IMR-90 (cell line): ENCODE results near the gene ZDHHC18. TPM values are rescaled to one million over a fixed set of nuclear protein-coding genes. Genes with fewer than 3 reads are reported as not detected.

ENCODE experiments used
- ATAC-seq: fragments of 200-7000 bp; cut with Tn5 transposase; 2 replicates; pipeline ENCODE4 v1.9.1; 2020; ENCODE audit warnings: low read depth, mild to moderate bottlenecking, moderate library complexity
- BruUV-seq: library from RNA; stranded (reverse); fragments of 400-500 nt; replicated peaks from 2 replicates; lab custom pipeline; 2021; lab: Mats Ljungman, UMichigan
- CTCF ChIA-PET: fragments of 300-600 bp; formaldehyde crosslinking; extraction: SDS; loops from one replicate; lab custom pipeline; 2021; ENCODE audit warnings: antibody characterized with exemption; lab: Yijun Ruan, JAX
- POLR2A ChIA-PET: fragments of 300-600 bp; sonication (Branson Sonifier 250); formaldehyde crosslinking; loops from one replicate; lab custom pipeline; 2022; ENCODE audit warnings: antibody characterized with exemption; ENCODE audit not compliant: unreplicated experiment; lab: Charles Lee
- DNase-seq: peaks from one replicate; pipeline ENCODE4 v3.0.0; 2013
- H2AFZ ChIP-seq: replicated peaks from 2 replicates; pipeline ENCODE3; 2013; ENCODE audit warnings: low read length, mild to moderate bottlenecking; ENCODE audit not compliant: poor library complexity
- H2AK5ac ChIP-seq: 2 replicates; pipeline ENCODE4 v1.6.1; 2013; ENCODE audit warnings: low read depth, low read length, inconsistent platforms
- H2AK9ac ChIP-seq: replicated peaks from 2 replicates; pipeline ENCODE3; 2013; ENCODE audit warnings: mild to moderate bottlenecking, low read depth, low read length, moderate library complexity; ENCODE audit not compliant: poor library complexity
- H2BK120ac ChIP-seq: 2 replicates; pipeline ENCODE4 v1.6.1; 2013; ENCODE audit warnings: low read depth, low read length, inconsistent platforms
- H2BK15ac ChIP-seq: 3 replicates; pipeline ENCODE4 v1.6.1; 2013; ENCODE audit warnings: low read depth, low read length, inconsistent platforms
- H2BK20ac ChIP-seq: 2 replicates; pipeline ENCODE4 v1.6.1; 2013; ENCODE audit warnings: low read depth, mild to moderate bottlenecking, inconsistent platforms, low read length, moderate library complexity
- H2BK5ac ChIP-seq: 2 replicates; pipeline ENCODE4 v1.6.1; 2013; ENCODE audit warnings: mild to moderate bottlenecking, low read depth, low read length, inconsistent platforms; ENCODE audit not compliant: poor library complexity, severe bottlenecking
- H3K14ac ChIP-seq: replicated peaks from 2 replicates; pipeline ENCODE4 v1.6.1; 2013; ENCODE audit warnings: low read depth, low read length, inconsistent platforms
- H3K18ac ChIP-seq: 2 replicates; pipeline ENCODE4 v1.6.1; 2013; ENCODE audit warnings: low read depth, low read length, control low read depth
- H3K23ac ChIP-seq: 2 replicates; pipeline ENCODE4 v1.6.1; 2013; ENCODE audit warnings: low read depth, low read length, inconsistent platforms
- H3K27ac ChIP-seq: 2 replicates; pipeline ENCODE4 v1.5.1; 2013; ENCODE audit warnings: mild to moderate bottlenecking, control low read depth, low read length; ENCODE audit not compliant: insufficient read depth
- H3K27me3 ChIP-seq: 2 replicates; pipeline ENCODE4 v1.6.1; 2013; ENCODE audit warnings: low read length; ENCODE audit not compliant: control insufficient read depth, insufficient read depth
- H3K36me3 ChIP-seq: 2 replicates; pipeline ENCODE4 v1.6.1; 2013; ENCODE audit warnings: low read length, mixed read lengths; ENCODE audit not compliant: control insufficient read depth, insufficient read depth
- H3K4ac ChIP-seq: 2 replicates; pipeline ENCODE4 v1.6.1; 2013; ENCODE audit warnings: low read depth, low read length, inconsistent platforms
- H3K4me1 ChIP-seq: 2 replicates; pipeline ENCODE4 v1.6.1; 2013; ENCODE audit warnings: low read length, mixed read lengths; ENCODE audit not compliant: control insufficient read depth, insufficient read depth
- H3K4me2 ChIP-seq: 2 replicates; pipeline ENCODE4 v1.6.1; 2013; ENCODE audit warnings: low read depth, mild to moderate bottlenecking, control low read depth, low read length, moderate library complexity
- H3K4me3 ChIP-seq: 2 replicates; pipeline ENCODE4 v1.5.1; 2013; ENCODE audit warnings: low read depth, mild to moderate bottlenecking, control low read depth, low read length, moderate library complexity; ENCODE audit not compliant: insufficient read depth
- H3K56ac ChIP-seq: 2 replicates; pipeline ENCODE4 v1.6.1; 2013; ENCODE audit warnings: low read length, inconsistent platforms; ENCODE audit not compliant: insufficient read depth; ENCODE audit errors: extremely low read depth
- H3K79me1 ChIP-seq, 2 experiments: 2 replicates each; pipeline ENCODE4 v1.6.1; 2013; ENCODE audit warnings: low read length in 2 of 2, inconsistent platforms in 1 of 2, low read depth in 1 of 2
- H3K9ac ChIP-seq: 2 replicates; pipeline ENCODE4 v1.6.1; 2013; ENCODE audit warnings: low read depth, low read length, control low read depth
- H3K9me1 ChIP-seq: 2 replicates; pipeline ENCODE4 v1.6.1; 2013; ENCODE audit warnings: low read length, inconsistent platforms; ENCODE audit not compliant: insufficient read depth
- H3K9me3 ChIP-seq: 2 replicates; pipeline ENCODE4 v1.6.1; 2013; ENCODE audit warnings: low read length; ENCODE audit not compliant: control insufficient read depth, insufficient read depth
- H4K20me1 ChIP-seq: 2 replicates; pipeline ENCODE4 v1.6.1; 2013; ENCODE audit warnings: low read length, inconsistent platforms; ENCODE audit not compliant: insufficient read depth
- H4K5ac ChIP-seq: 2 replicates; pipeline ENCODE4 v1.6.1; 2013; ENCODE audit warnings: mild to moderate bottlenecking, low read depth, low read length, control low read depth
- H4K8ac ChIP-seq, 2 experiments: 2 replicates each; pipeline ENCODE4 v1.6.1; 2013; ENCODE audit warnings: low read depth in 2 of 2, low read length in 2 of 2, control low read depth in 1 of 2, inconsistent platforms in 1 of 2
- H4K91ac ChIP-seq: 2 replicates; pipeline ENCODE4 v1.6.1; 2013; ENCODE audit warnings: low read depth, low read length, inconsistent platforms; ENCODE audit not compliant: insufficient read depth
- CEBPB ChIP-seq: IDR thresholded peaks from 2 replicates; pipeline ENCODE4 v1.6.1; 2012; ENCODE audit warnings: low read depth, low read length, improper control_type of control experiment
- FOS ChIP-seq: fragments of 150-350 bp; IDR thresholded peaks from 2 replicates; pipeline ENCODE4 v1.6.1; 2016; ENCODE audit warnings: low read depth, low read length
- MAFK ChIP-seq: IDR thresholded peaks from 2 replicates; pipeline ENCODE4 v1.6.1; 2012; ENCODE audit warnings: low read depth, low read length, improper control_type of control experiment
- MXI1 ChIP-seq: IDR thresholded peaks from 2 replicates; pipeline ENCODE4 v1.6.1; 2012; ENCODE audit warnings: low read depth, mild to moderate bottlenecking, low read length, moderate library complexity, borderline replicate concordance
- NFE2L2 ChIP-seq: fragments of 150-350 bp; IDR thresholded peaks from 2 replicates; pipeline ENCODE4 v1.6.1; 2016; ENCODE audit warnings: low read depth, mild to moderate bottlenecking, low read length
- POLR2A ChIP-seq: IDR thresholded peaks from 2 replicates; pipeline ENCODE4 v1.6.1; 2012; ENCODE audit warnings: mild to moderate bottlenecking, low read depth, low read length
- RAD21 ChIP-seq: IDR thresholded peaks from 2 replicates; pipeline ENCODE4 v1.6.1; 2012; ENCODE audit warnings: low read length, improper control_type of control experiment
- RCOR1 ChIP-seq: IDR thresholded peaks from 2 replicates; pipeline ENCODE4 v1.6.1; 2012; ENCODE audit warnings: mild to moderate bottlenecking, low read length, improper control_type of control experiment; ENCODE audit not compliant: insufficient replicate concordance
- RFX5 ChIP-seq: IDR thresholded peaks from 2 replicates; pipeline ENCODE4 v1.8.0; 2012; ENCODE audit warnings: low read depth, mild to moderate bottlenecking, low read length, moderate library complexity
- SMC3 ChIP-seq: fragments of 150-350 bp; IDR thresholded peaks from 2 replicates; pipeline ENCODE4 v1.6.1; 2016; ENCODE audit warnings: low read depth, mild to moderate bottlenecking, antibody characterized with exemption, low read length, moderate library complexity
- WGBS, 2 experiments: methylation state at CpG; one replicate each; pipeline versions ENCODE4 v1.1.5 to v1.1.7; 2013; ENCODE audit warnings: missing lambda C conversion rate in 2 of 2; ENCODE audit not compliant: insufficient read length in 1 of 2; ENCODE audit errors: extremely low coverage in 2 of 2; 5-methylcytosine and 5-hydroxymethylcytosine counted together
- dilution Hi-C: fragments of 300-500 bp; cut with HindIII; formaldehyde crosslinking; loops from one replicate; pipeline ENCODE4 v1.14.3; 2018; ENCODE audit warnings: low sequenced_read_pairs; ENCODE audit not compliant: unreplicated experiment
- in situ Hi-C: fragments of 300-500 bp; cut with MboI; formaldehyde crosslinking; loops from 3 replicates; pipeline ENCODE4 v1.14.3; 2019; ENCODE audit warnings: low sequenced_read_pairs, inconsistent platforms, mixed read lengths
- intact Hi-C: fragments of 100-400 bp; cut with micrococcal nuclease; formaldehyde crosslinking; loops from 2 replicates; pipeline ENCODE4 v1.10.0; 2022
- polyA plus RNA-seq, 3 experiments: library from polyadenylated mRNA; depleted of rRNA; stranded (reverse); fragments of >200 nt; gene quantifications; 2 replicates each; pipeline ENCODE4 v1.2.3, GENCODE V29; 2012; ENCODE audit warnings: low replicate concordance in 1 of 3
- total RNA-seq: library from RNA; depleted of rRNA; stranded (reverse); fragments of >200 nt; gene quantifications from 2 replicates; pipeline ENCODE4 v1.2.3, GENCODE V29; 2012
- TF ChIP-seq, protein P1 (sequence below): fragments of 150-350 bp; IDR thresholded peaks from 2 replicates; pipeline ENCODE4 v1.6.1; 2017; ENCODE audit warnings: mild to moderate bottlenecking, antibody characterized with exemption, low read length, low read depth
- TF ChIP-seq, protein P2 (sequence below): fragments of 150-350 bp; IDR thresholded peaks from 2 replicates; pipeline ENCODE4 v1.6.1; 2016; ENCODE audit warnings: low read depth, mild to moderate bottlenecking, low read length, moderate library complexity, borderline replicate concordance
- TF ChIP-seq, protein P3 (sequence below): conservative IDR thresholded peaks from 2 replicates; pipeline ENCODE4 v1.5.1; 2012; ENCODE audit warnings: mild to moderate bottlenecking, low read depth, low read length, improper control_type of control experiment

The ZDHHC18 gene
- total and polyA plus RNA-seq, 2 of the 4 experiments (the other 2 are of a cell fraction) = 12.5 to 37.0 TPM

DNA sequence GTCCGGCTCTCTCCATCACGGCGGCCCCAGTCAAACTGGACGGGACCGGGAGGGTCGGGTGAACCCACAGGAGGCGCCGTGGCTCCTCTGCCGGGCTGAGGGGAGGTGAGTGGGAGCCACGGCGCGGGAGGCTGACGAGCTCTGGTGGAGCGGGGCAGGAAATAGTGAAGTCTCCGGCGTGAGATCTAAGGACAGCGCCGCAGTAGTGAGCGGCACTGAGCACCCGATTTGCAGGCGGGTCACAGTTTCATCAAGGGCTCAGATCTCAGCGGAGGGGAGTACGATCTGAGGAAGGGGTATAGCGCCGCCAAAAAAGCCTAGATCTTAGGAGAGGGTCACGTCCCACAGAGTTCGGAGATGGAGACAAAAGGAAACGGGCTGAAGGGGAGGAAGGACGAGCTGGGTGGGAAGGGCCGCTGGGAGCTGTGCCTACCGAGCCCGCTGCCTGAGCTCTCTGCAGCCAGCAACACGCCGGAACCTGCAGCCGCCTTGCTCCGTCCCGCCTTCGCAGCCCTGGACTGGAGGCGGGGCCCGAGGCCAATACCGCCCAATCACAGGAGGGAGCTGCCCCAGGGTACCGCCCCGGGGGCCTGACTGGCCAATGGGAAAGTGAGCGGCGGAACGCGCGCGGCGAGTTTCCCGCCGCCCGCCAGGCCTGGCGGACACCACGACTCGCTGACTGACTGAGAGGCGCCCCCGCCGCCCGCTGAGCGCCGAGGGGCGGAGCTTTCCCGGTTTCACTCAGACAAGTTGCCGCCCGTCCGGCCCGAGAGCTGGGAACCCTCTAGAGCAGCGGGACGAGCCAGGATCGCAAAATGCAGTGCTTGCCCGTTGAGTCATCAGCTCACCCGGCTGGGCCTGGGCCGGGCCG is 38.4 kb downstream of the ZDHHC18 start:
- Histone ChIP-seq H4K8ac (peak overlapping the region; percentile 100), H3K36me3 (no peaks in the 10 kb centered on the region), H3K9me1 (peaks cover 12% of the 10 kb centered on the region), H2BK20ac (no peak overlapping the region), H2AK9ac (peak overlapping the region; percentile 97), H4K5ac (no peak overlapping the region), H3K18ac (no peak overlapping the region), H3K4me2 (peak overlapping the region; percentile 93), H3K4me1 (peaks cover 4% of the 10 kb centered on the region), H3K4me3 (peak overlapping the region; percentile 62), H2BK15ac (peak overlapping the region; percentile 100; the same call in 2 of the 3 replicates), H3K56ac (peak overlapping the region; percentile 88), H2BK120ac (peak overlapping the region; percentile 41), H3K27me3 (no peaks in the 10 kb centered on the region), H3K9ac (peak overlapping the region; percentile 94), H2BK5ac (peak overlapping the region; percentile 94), H3K27ac (peak overlapping the region; percentile 100), H3K9me3 (no peaks in the 10 kb centered on the region), H3K79me1 (0 out of 4 replicates have a peak, but pooled peaks cover 0 to 3% of the 10 kb centered on the region in 2 experiments), H2AK5ac (peak overlapping the region; percentile 74; the same call in 1 of the 2 replicates), H2AFZ (peak overlapping the region; percentile 98), H3K4ac (peak overlapping the region; percentile 77), H3K23ac (peak overlapping the region; percentile 74; the same call in 1 of the 2 replicates), H3K14ac (peak overlapping the region; percentile 72), H4K20me1 (no peaks in the 10 kb centered on the region), H4K91ac (peak overlapping the region; percentile 80)
- dilution Hi-C loops (no loop called here), in situ Hi-C loops (no loop called here), intact Hi-C loops (loop anchor here (2.0 to 10.0 kb wide), 2 partner anchors 14 to 170 kb away; partner anchors contain the start of gene ARID1A)
- ATAC-seq (peak; percentile 96), DNase-seq (peak; percentile 97)
- ChIA-PET POLR2A (interaction anchor here (0.6 to 1.4 kb wide), 4 partner anchors 15 to 392 kb away, joined by 3 to 7 read pairs (median 3); partner anchors contain the start of genes GPN2 and HMGN2), CTCF (interaction anchor here (1.4 kb wide), 1 partner anchor 56 kb away, joined by 3 read pairs; no protein-coding TSS in a partner anchor)
- BruUV-seq = no TSS peak
- WGBS, 2 experiments = 1% methylated on average over 58 of the region's 75 CpGs; no CpG with 5 or more reads in 1 of the 2 experiments
- TF ChIP-seq RCOR1 (no peak), FOS (peak; percentile 38; the same call in 1 of the 2 replicates), NFE2L2 (no peak), MAFK (no peak), RFX5 (no peak), POLR2A (peak; percentile 78), SMC3 (no peak), MXI1 (peak; percentile 49; the same call in 1 of the 2 replicates), RAD21 (no peak), CEBPB (no peak)
- TF ChIP-seq, protein P1, sequence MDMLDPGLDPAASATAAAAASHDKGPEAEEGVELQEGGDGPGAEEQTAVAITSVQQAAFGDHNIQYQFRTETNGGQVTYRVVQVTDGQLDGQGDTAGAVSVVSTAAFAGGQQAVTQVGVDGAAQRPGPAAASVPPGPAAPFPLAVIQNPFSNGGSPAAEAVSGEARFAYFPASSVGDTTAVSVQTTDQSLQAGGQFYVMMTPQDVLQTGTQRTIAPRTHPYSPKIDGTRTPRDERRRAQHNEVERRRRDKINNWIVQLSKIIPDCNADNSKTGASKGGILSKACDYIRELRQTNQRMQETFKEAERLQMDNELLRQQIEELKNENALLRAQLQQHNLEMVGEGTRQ = peak; percentile 62
- TF ChIP-seq, protein P2, sequence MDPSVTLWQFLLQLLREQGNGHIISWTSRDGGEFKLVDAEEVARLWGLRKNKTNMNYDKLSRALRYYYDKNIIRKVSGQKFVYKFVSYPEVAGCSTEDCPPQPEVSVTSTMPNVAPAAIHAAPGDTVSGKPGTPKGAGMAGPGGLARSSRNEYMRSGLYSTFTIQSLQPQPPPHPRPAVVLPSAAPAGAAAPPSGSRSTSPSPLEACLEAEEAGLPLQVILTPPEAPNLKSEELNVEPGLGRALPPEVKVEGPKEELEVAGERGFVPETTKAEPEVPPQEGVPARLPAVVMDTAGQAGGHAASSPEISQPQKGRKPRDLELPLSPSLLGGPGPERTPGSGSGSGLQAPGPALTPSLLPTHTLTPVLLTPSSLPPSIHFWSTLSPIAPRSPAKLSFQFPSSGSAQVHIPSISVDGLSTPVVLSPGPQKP = no peak
- TF ChIP-seq, protein P3, sequence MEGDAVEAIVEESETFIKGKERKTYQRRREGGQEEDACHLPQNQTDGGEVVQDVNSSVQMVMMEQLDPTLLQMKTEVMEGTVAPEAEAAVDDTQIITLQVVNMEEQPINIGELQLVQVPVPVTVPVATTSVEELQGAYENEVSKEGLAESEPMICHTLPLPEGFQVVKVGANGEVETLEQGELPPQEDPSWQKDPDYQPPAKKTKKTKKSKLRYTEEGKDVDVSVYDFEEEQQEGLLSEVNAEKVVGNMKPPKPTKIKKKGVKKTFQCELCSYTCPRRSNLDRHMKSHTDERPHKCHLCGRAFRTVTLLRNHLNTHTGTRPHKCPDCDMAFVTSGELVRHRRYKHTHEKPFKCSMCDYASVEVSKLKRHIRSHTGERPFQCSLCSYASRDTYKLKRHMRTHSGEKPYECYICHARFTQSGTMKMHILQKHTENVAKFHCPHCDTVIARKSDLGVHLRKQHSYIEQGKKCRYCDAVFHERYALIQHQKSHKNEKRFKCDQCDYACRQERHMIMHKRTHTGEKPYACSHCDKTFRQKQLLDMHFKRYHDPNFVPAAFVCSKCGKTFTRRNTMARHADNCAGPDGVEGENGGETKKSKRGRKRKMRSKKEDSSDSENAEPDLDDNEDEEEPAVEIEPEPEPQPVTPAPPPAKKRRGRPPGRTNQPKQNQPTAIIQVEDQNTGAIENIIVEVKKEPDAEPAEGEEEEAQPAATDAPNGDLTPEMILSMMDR = no peak
